Transverse colon (tissue), 3 donors: ENCODE measurements around the gene DEFB132.

Source experiments
- POLR2A ChIP-seq: fragments of 450-650 bp; IDR thresholded peaks from one replicate; pipeline ENCODE4 v1.6.1; 2016; ENCODE audit warnings: antibody characterized with exemption, mild to moderate bottlenecking, moderate library complexity
- TF ChIP-seq, protein P1 (sequence below), 5 experiments: fragments of 200-600 bp in 3 of 5; fragments of 450-650 bp in 2 of 5; sonication (generic) in 3 of 5; IDR thresholded peaks; 1 replicate in 2 of 5; 2 replicates in 3 of 5; pipeline ENCODE4 v1.5.1; 2016 to 2017; ENCODE audit warnings: antibody characterized with exemption in 5 of 5, inconsistent platforms in 3 of 5, mild to moderate bottlenecking in 2 of 5, moderate library complexity in 1 of 5

DNA sequence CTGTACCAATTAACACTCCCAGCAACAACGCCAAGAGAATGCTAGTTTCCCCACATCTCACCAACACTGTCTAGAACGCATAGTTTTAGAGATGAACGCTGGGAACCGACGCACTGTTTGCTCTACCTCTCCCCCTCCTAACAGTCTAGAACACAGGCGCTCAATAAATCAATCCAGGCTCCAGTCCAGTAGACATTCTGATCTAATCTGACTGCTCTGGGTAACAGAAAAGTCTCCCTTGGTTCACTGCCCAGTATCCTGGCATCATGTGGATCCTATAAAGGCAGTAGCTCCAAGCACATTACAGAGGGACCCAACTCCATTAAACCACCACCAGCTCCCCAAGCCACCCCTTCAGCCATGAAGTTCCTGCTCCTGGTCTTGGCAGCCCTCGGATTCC is at the start of gene DEFB132:
- TF ChIP-seq, protein P1, sequence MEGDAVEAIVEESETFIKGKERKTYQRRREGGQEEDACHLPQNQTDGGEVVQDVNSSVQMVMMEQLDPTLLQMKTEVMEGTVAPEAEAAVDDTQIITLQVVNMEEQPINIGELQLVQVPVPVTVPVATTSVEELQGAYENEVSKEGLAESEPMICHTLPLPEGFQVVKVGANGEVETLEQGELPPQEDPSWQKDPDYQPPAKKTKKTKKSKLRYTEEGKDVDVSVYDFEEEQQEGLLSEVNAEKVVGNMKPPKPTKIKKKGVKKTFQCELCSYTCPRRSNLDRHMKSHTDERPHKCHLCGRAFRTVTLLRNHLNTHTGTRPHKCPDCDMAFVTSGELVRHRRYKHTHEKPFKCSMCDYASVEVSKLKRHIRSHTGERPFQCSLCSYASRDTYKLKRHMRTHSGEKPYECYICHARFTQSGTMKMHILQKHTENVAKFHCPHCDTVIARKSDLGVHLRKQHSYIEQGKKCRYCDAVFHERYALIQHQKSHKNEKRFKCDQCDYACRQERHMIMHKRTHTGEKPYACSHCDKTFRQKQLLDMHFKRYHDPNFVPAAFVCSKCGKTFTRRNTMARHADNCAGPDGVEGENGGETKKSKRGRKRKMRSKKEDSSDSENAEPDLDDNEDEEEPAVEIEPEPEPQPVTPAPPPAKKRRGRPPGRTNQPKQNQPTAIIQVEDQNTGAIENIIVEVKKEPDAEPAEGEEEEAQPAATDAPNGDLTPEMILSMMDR (IDR thresholded peaks at IDR 0.05), result no peak
- TF ChIP-seq POLR2A, result no peak
